ENCODE data around the gene CCNK. TPM values are rescaled to one million over a fixed set of nuclear protein-coding genes. Genes with fewer than 3 reads are reported as not detected.

CCNK gene
- total RNA-seq, 1 experiment from 2014 or later, result 19.0 TPM

GRCh38 chr14:99440278-99440677 lies 40.9 kb upstream of the CCNK start:
- Histone ChIP-seq H3K9me3 (ENCODE audit: insufficient read depth, low read depth) (no peaks in the 10 kb centered on the region), H3K4me3 (no peak overlapping the region), H3F3A (ENCODE audit: insufficient read depth, low read depth) (no peaks in the 10 kb centered on the region), H3K27me3 (ENCODE audit: insufficient read depth, low read depth) (no peaks in the 10 kb centered on the region), H3K79me2 (ENCODE audit: low read depth) (no peaks in the 10 kb centered on the region), H3K27ac (no peak overlapping the region), H3K36me3 (ENCODE audit: low read depth) (no peaks in the 10 kb centered on the region), H3K9me2 (ENCODE audit: insufficient read depth) (no peaks in the 10 kb centered on the region), H4K20me1 (ENCODE audit: insufficient read depth) (no peaks in the 10 kb centered on the region; the same call in 1 of the 2 replicates), H3K4me2 (no peak overlapping the region), H3K4me1 (replicated peaks; ENCODE audit: insufficient read depth) (no peaks in the 10 kb centered on the region), H2AFZ (no peak overlapping the region)
- intact Hi-C loops (cut with micrococcal nuclease; ENCODE audit: unreplicated experiment), result no loop called here
- DNase-seq, result no peak
- no TSS peak for BruUV-seq (replicated peaks)
- TF ChIP-seq, protein P1, sequence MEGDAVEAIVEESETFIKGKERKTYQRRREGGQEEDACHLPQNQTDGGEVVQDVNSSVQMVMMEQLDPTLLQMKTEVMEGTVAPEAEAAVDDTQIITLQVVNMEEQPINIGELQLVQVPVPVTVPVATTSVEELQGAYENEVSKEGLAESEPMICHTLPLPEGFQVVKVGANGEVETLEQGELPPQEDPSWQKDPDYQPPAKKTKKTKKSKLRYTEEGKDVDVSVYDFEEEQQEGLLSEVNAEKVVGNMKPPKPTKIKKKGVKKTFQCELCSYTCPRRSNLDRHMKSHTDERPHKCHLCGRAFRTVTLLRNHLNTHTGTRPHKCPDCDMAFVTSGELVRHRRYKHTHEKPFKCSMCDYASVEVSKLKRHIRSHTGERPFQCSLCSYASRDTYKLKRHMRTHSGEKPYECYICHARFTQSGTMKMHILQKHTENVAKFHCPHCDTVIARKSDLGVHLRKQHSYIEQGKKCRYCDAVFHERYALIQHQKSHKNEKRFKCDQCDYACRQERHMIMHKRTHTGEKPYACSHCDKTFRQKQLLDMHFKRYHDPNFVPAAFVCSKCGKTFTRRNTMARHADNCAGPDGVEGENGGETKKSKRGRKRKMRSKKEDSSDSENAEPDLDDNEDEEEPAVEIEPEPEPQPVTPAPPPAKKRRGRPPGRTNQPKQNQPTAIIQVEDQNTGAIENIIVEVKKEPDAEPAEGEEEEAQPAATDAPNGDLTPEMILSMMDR (conservative IDR thresholded peaks at IDR 0.05), result no peak
- TF ChIP-seq EZH2 (IDR thresholded peaks at IDR 0.05; ENCODE audit: low read depth), result no peak
- ChIA-PET CTCF (no interaction called here), POLR2A (ENCODE audit: unreplicated experiment) (no interaction called here)

- no peak overlapping the region for H2AFZ ChIP-seq
- H3K27ac ChIP-seq, result no peak overlapping the region
- intact Hi-C loops (cut with micrococcal nuclease; ENCODE audit: unreplicated experiment), result no loop called here
- no peak for DNase-seq
- H4K20me1 ChIP-seq (ENCODE audit: insufficient read depth), result no peaks in the 10 kb centered on the region; the same call in 1 of the 2 replicates
- no TSS peak for BruUV-seq (replicated peaks)
- no peak for TF ChIP-seq EZH2 (IDR thresholded peaks at IDR 0.05; ENCODE audit: low read depth)
- TF ChIP-seq, protein P1 (conservative IDR thresholded peaks at IDR 0.05), result no peak
- ChIA-PET CTCF (no interaction called here), POLR2A (ENCODE audit: unreplicated experiment) (no interaction called here)
- no peaks in the 10 kb centered on the region for H3K9me3 ChIP-seq (ENCODE audit: insufficient read depth, low read depth)
- H3K36me3 ChIP-seq (ENCODE audit: low read depth), result no peaks in the 10 kb centered on the region
- no peak overlapping the region for H3K4me2 ChIP-seq
- no peaks in the 10 kb centered on the region for H3K4me1 ChIP-seq (replicated peaks; ENCODE audit: insufficient read depth)
- H3K79me2 ChIP-seq (ENCODE audit: low read depth), result no peaks in the 10 kb centered on the region
- H3K9me2 ChIP-seq (ENCODE audit: insufficient read depth), result no peaks in the 10 kb centered on the region
- H3K4me3 ChIP-seq, result no peak overlapping the region
- no peaks in the 10 kb centered on the region for H3F3A ChIP-seq (ENCODE audit: insufficient read depth, low read depth)
- no peaks in the 10 kb centered on the region for H3K27me3 ChIP-seq (ENCODE audit: insufficient read depth, low read depth)
These were observed 39.9 kb upstream of the CCNK start for GRCh38 chr14:99441157-99441870.

- CTCF ChIA-PET, result no interaction called here
- H3K4me1 ChIP-seq (replicated peaks; ENCODE audit: insufficient read depth), result no peaks in the 10 kb centered on the region
- no peaks in the 10 kb centered on the region for H3F3A ChIP-seq (ENCODE audit: insufficient read depth, low read depth)
- H3K9me3 ChIP-seq (ENCODE audit: insufficient read depth, low read depth), result no peaks in the 10 kb centered on the region
- H3K9me2 ChIP-seq (ENCODE audit: insufficient read depth), result no peaks in the 10 kb centered on the region
- H3K27me3 ChIP-seq (ENCODE audit: insufficient read depth, low read depth), result no peaks in the 10 kb centered on the region
- no TSS peak for BruUV-seq (replicated peaks)
- H3K79me2 ChIP-seq (ENCODE audit: low read depth), result no peaks in the 10 kb centered on the region
- H2AFZ ChIP-seq, result no peak overlapping the region
- TF ChIP-seq, protein P1 (conservative IDR thresholded peaks at IDR 0.05), result no peak
- TF ChIP-seq EZH2 (IDR thresholded peaks at IDR 0.05; ENCODE audit: low read depth), result no peak
- no peak overlapping the region for H3K27ac ChIP-seq
- H3K36me3 ChIP-seq (ENCODE audit: low read depth), result no peaks in the 10 kb centered on the region
- POLR2A ChIA-PET (ENCODE audit: unreplicated experiment), result no interaction called here
- DNase-seq, result no peak
- H4K20me1 ChIP-seq (ENCODE audit: insufficient read depth), result no peaks in the 10 kb centered on the region; the same call in 1 of the 2 replicates
- H3K4me3 ChIP-seq, result no peak overlapping the region
- no peak overlapping the region for H3K4me2 ChIP-seq
- intact Hi-C loops (cut with micrococcal nuclease; ENCODE audit: unreplicated experiment), result no loop called here
These were observed 39.3 kb upstream of the CCNK start for GRCh38 chr14:99441918-99442317.
